ENCODE data around the gene RALGPS2. TPM values are rescaled to one million over a fixed set of nuclear protein-coding genes. Genes with fewer than 3 reads are reported as not detected.

The RALGPS2 gene
- total and polyA plus RNA-seq, 2 of the 13 experiments (the other 11 are each of a cell fraction or from before 2014, with no cell fraction given): 15.6 to 36.0 TPM

- in situ Hi-C loops (cut with HindIII; ENCODE audit: extremely low pct_ligation_motif_present, low pct_unique_long_range_greater_than_20kb) (no loop called here), intact Hi-C loops (cut with micrococcal nuclease; ENCODE audit: unreplicated experiment) (no loop called here)
- no peaks in the 10 kb centered on the region; a peak in 1 of 5 replicates for H3K27me3 ChIP-seq (ENCODE audit: control insufficient read depth in 1 of 2, insufficient read depth in 2 of 2, low read length in 2 of 2)
- ChIA-PET CTCF (ENCODE audit: low intra/inter-chr PET ratio, low total read pairs) (no interaction called here), POLR2A (no interaction called here)
- DNase-seq (ENCODE audit: low spot score) (no peak), FAIRE-seq (no peak), ATAC-seq (peak; percentile 76)
- H3K27ac ChIP-seq (ENCODE audit: extremely low read length, insufficient read depth, low read length): no peak overlapping the region
- 0 out of 2 replicates have a peak, but pooled peaks cover 7% of the 10 kb centered on the region for H3K4me1 ChIP-seq (ENCODE audit: insufficient read depth, low read length)
- no peak overlapping the region for H3K4me3 ChIP-seq (replicated peaks in 1 of 3; ENCODE audit: insufficient read depth in 1 of 3, low read depth in 2 of 3, low read length in 3 of 3)
- H3K79me2 ChIP-seq (ENCODE audit: insufficient read depth, low read length): no peaks in the 10 kb centered on the region
- no peak overlapping the region for H3K9ac ChIP-seq (ENCODE audit: insufficient read depth, low read depth, low read length)
- no peak overlapping the region for H3K4me2 ChIP-seq (ENCODE audit: low read depth, low read length)
- TF ChIP-seq ZSCAN20 (CRISPR knock-in tag; IDR thresholded peaks at IDR 0.05; ENCODE audit: borderline replicate concordance) (no peak), GLI4 (CRISPR knock-in tag; IDR thresholded peaks at IDR 0.05; ENCODE audit: borderline replicate concordance) (no peak), ZBTB44 (CRISPR knock-in tag; IDR thresholded peaks at IDR 0.05) (no peak), REPIN1 (CRISPR knock-in tag; IDR thresholded peaks at IDR 0.05; ENCODE audit: borderline replicate concordance, low read depth) (no peak), CEBPB (IDR thresholded peaks at IDR 0.05; ENCODE audit: borderline replicate concordance, low read depth, low read length) (peak; percentile 82; the same call in 1 of the 2 replicates), ZBTB33 (CRISPR knock-in tag; IDR thresholded peaks at IDR 0.05) (no peak)
- no peaks in the 10 kb centered on the region for H4K20me1 ChIP-seq (ENCODE audit: insufficient read depth, low read length)
- no TSS peak for BruUV-seq (replicated peaks)
- no peaks in the 10 kb centered on the region for H3K9me3 ChIP-seq (ENCODE audit: low read length)
- 0% methylated on average over 2 of the region's 2 CpGs for WGBS (ENCODE audit: low lambda C conversion rate)
- H3K36me3 ChIP-seq (replicated peaks in 1 of 2; ENCODE audit: control insufficient read depth in 1 of 2, insufficient read depth in 2 of 2, low read length in 2 of 2): no peaks in the 10 kb centered on the region
- no peak overlapping the region for H2AFZ ChIP-seq (ENCODE audit: low read length)
Observed at GRCh38 chr1:178706432-178706831, 18.6 kb upstream of the RALGPS2 start.

All from HepG2 (cell line).